ENCODE results near the gene DIS3L2.

DIS3L2 gene

DNA sequence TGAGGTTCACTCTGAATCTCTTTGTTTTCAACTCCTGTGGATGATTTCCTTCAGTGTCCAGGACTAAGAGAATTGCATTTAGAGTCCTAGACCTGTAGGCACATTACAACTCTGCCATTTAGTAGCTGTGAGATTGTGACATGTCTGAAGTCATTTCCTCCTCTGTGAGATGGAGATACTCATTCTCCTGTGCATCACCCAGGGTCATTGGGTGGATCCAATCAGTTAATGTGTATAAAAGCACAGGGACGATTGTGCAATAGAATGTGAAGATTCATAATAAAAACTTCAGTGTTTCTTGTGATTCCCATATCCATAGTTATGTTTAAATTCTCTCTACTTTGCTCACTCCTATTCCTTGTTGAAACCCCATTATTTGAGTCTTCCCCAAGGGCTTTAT, 113.6 kb downstream of the DIS3L2 start:
- no peaks in the 10 kb centered on the region for H3K27me3 ChIP-seq (ENCODE audit: control insufficient read depth in 5 of 5, insufficient read depth in 4 of 5, low read length in 5 of 5)
- H3K4me1 ChIP-seq (ENCODE audit: control insufficient read depth in 5 of 5, insufficient read depth in 5 of 5, low read length in 5 of 5) = peaks cover 0 to 16% (median 0%) of the 10 kb centered on the region in 5 donors
- H3K4me3 ChIP-seq (ENCODE audit: low read depth in 1 of 5, low read length in 5 of 5) = no peak overlapping the region
- H3K36me3 ChIP-seq (ENCODE audit: control insufficient read depth in 5 of 5, insufficient read depth in 5 of 5, low read length in 5 of 5) = no peaks in the 10 kb centered on the region
- H3K27ac ChIP-seq (ENCODE audit: low read depth, low read length) = no peak overlapping the region
- H3K9ac ChIP-seq (ENCODE audit: low read length in 5 of 5) = no peak overlapping the region
- no peaks in the 10 kb centered on the region for H3K9me3 ChIP-seq (ENCODE audit: control insufficient read depth in 5 of 5, low read length in 5 of 5)

DNA sequence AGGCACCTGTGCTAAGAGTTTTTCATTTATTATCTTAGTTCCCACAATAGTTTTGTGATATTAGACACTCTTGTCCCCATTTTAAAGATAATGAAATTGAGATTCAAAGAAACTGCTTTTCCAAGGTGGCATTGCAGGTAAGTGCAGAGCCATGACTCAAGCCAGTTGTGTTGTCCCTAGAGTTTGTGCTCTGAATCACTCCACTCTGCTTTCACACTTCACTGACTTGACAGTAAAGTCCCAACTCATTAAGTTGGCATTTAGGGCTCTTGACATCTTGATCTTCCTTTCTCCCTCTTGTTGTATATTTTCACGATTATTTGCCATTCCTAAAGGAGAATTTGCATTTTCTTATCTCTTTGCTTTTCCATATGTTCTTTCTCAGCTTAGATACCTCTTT, 114.3 kb downstream of the DIS3L2 start:
- Histone ChIP-seq H3K9me3 (ENCODE audit: control insufficient read depth in 5 of 5, low read length in 5 of 5) (no peaks in the 10 kb centered on the region), H3K4me3 (ENCODE audit: low read depth in 1 of 5, low read length in 5 of 5) (no peak overlapping the region), H3K4me1 (ENCODE audit: control insufficient read depth in 5 of 5, insufficient read depth in 5 of 5, low read length in 5 of 5) (peaks cover 0 to 16% (median 0%) of the 10 kb centered on the region in 5 donors), H3K27me3 (ENCODE audit: control insufficient read depth in 5 of 5, insufficient read depth in 4 of 5, low read length in 5 of 5) (no peaks in the 10 kb centered on the region), H3K36me3 (ENCODE audit: control insufficient read depth in 5 of 5, insufficient read depth in 5 of 5, low read length in 5 of 5) (no peaks in the 10 kb centered on the region), H3K27ac (ENCODE audit: low read depth, low read length) (no peak overlapping the region), H3K9ac (ENCODE audit: low read length in 5 of 5) (no peak overlapping the region)

DNA sequence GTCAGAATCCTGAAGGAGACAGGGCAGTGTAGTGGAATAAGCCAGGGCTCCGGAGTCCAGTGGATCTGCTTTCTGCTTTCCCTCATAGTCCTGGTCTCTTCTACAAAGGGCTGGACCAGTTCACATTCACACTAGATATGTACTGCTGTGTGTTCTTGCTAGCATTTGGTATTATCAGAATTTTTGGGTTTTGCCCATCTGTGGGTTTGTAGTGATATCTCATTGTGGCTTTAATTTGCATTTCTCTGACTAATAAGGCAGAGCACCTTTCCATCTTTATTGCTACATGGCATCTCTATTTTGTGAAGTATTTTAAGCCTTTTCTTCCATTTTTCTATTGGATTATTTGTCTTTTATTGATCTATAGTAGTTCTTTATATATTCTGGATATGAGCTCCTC, 114.8 kb downstream of the DIS3L2 start:
- no peak overlapping the region for H3K4me3 ChIP-seq (ENCODE audit: low read depth in 1 of 5, low read length in 5 of 5)
- no peaks in the 10 kb centered on the region for H3K27me3 ChIP-seq (ENCODE audit: control insufficient read depth in 5 of 5, insufficient read depth in 4 of 5, low read length in 5 of 5)
- H3K9me3 ChIP-seq (ENCODE audit: control insufficient read depth in 5 of 5, low read length in 5 of 5) = no peaks in the 10 kb centered on the region
- no peaks in the 10 kb centered on the region for H3K36me3 ChIP-seq (ENCODE audit: control insufficient read depth in 5 of 5, insufficient read depth in 5 of 5, low read length in 5 of 5)
- no peak overlapping the region for H3K9ac ChIP-seq (ENCODE audit: low read length in 5 of 5)
- H3K4me1 ChIP-seq (ENCODE audit: control insufficient read depth in 5 of 5, insufficient read depth in 5 of 5, low read length in 5 of 5) = peaks cover 0 to 16% (median 0%) of the 10 kb centered on the region in 5 donors
- H3K27ac ChIP-seq (ENCODE audit: low read depth, low read length) = no peak overlapping the region

DNA sequence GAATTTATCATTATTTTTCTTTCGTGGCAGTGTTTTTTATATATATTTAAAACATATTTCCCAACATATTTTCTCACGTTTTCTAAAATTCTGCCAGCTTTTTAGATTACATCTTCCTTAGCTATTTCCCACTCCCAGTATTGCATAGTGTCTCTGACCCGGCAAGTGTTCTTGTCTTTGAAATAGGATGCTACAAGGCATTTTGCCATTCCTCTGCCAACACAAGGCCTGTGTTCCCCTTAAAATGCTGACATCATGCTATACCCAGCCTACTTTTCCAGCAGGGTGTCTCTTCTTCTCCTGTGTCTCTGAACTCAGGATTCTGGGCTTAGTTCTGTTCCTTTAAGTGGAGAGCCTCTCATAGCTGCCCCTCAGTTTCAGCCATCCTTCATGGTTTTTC, 115.2 kb downstream of the DIS3L2 start:
- no peaks in the 10 kb centered on the region for H3K27me3 ChIP-seq (ENCODE audit: control insufficient read depth in 5 of 5, insufficient read depth in 4 of 5, low read length in 5 of 5)
- H3K27ac ChIP-seq (ENCODE audit: low read depth, low read length) = no peak overlapping the region
- H3K9me3 ChIP-seq (ENCODE audit: control insufficient read depth in 5 of 5, low read length in 5 of 5) = no peaks in the 10 kb centered on the region
- H3K36me3 ChIP-seq (ENCODE audit: control insufficient read depth in 5 of 5, insufficient read depth in 5 of 5, low read length in 5 of 5) = no peaks in the 10 kb centered on the region
- no peak overlapping the region for H3K9ac ChIP-seq (ENCODE audit: low read length in 5 of 5)
- H3K4me1 ChIP-seq (ENCODE audit: control insufficient read depth in 5 of 5, insufficient read depth in 5 of 5, low read length in 5 of 5) = peaks cover 0 to 16% (median 0%) of the 10 kb centered on the region in 5 donors
- no peak overlapping the region for H3K4me3 ChIP-seq (ENCODE audit: low read depth in 1 of 5, low read length in 5 of 5)

DNA sequence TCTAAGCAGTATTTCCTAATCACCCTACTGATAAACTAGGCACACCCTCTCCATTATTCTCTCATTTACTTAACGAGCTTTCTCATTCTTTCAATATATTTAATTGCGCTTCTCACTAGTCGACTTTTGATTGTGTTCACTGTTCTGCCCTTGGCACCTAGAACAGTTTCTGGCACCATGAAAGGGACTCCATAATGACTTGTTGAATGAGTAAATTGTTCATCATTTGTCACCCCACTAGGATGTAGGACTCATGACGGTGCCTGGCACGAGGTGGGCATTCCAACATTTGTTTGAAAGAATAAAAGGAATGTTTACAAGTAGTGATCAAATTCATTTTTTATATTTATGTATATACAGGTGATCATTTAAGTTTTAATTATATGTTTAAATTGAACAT, 123.7 kb downstream of the DIS3L2 start:
- H3K9ac ChIP-seq (ENCODE audit: low read length in 5 of 5) = no peak overlapping the region
- H3K4me3 ChIP-seq (ENCODE audit: low read depth in 1 of 5, low read length in 5 of 5) = no peak overlapping the region
- peaks cover 3 to 10% (median 9%) of the 10 kb centered on the region in 5 donors for H3K36me3 ChIP-seq (ENCODE audit: control insufficient read depth in 5 of 5, insufficient read depth in 5 of 5, low read length in 5 of 5)
- no peaks in the 10 kb centered on the region for H3K4me1 ChIP-seq (ENCODE audit: control insufficient read depth in 5 of 5, insufficient read depth in 5 of 5, low read length in 5 of 5)
- H3K27me3 ChIP-seq (ENCODE audit: control insufficient read depth in 5 of 5, insufficient read depth in 4 of 5, low read length in 5 of 5) = no peaks in the 10 kb centered on the region
- H3K9me3 ChIP-seq (ENCODE audit: control insufficient read depth in 5 of 5, low read length in 5 of 5) = peaks cover 0 to 3% (median 0%) of the 10 kb centered on the region in 5 donors
- no peak overlapping the region for H3K27ac ChIP-seq (ENCODE audit: low read depth, low read length)

DNA sequence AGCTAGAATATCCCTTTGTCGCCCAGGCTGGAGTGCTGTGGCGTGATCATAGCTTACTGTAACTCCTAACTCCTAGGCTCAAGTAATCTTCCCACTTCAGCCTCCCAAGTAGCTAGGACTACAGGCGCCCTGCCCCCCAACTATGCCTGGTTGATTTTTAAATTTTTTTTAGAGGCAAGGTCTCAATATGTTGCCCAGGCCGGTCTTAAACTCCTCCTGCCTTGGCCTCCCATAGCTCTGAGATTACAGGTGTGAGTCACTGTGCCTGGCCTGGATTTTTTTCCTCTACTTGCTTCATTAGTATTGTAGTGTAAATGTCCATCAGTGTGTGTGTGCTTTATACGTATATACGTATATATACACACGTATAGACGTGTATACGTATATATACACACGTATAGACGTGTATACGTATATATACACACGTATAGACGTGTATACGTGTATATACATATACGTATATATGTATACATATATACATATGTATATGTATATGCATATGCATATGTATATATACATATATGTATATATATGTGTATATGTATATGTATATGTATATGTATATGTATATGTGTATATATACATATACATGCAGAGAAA, 124.4 kb downstream of the DIS3L2 start:
- Histone ChIP-seq H3K27me3 (ENCODE audit: control insufficient read depth in 5 of 5, insufficient read depth in 4 of 5, low read length in 5 of 5) (no peaks in the 10 kb centered on the region), H3K9ac (ENCODE audit: low read length in 5 of 5) (no peak overlapping the region), H3K4me3 (ENCODE audit: low read depth in 1 of 5, low read length in 5 of 5) (no peak overlapping the region), H3K9me3 (ENCODE audit: control insufficient read depth in 5 of 5, low read length in 5 of 5) (peaks cover 0 to 3% (median 0%) of the 10 kb centered on the region in 5 donors), H3K27ac (ENCODE audit: low read depth, low read length) (no peak overlapping the region), H3K36me3 (ENCODE audit: control insufficient read depth in 5 of 5, insufficient read depth in 5 of 5, low read length in 5 of 5) (peaks cover 3 to 11% (median 9%) of the 10 kb centered on the region in 5 donors), H3K4me1 (ENCODE audit: control insufficient read depth in 5 of 5, insufficient read depth in 5 of 5, low read length in 5 of 5) (no peaks in the 10 kb centered on the region)

DNA sequence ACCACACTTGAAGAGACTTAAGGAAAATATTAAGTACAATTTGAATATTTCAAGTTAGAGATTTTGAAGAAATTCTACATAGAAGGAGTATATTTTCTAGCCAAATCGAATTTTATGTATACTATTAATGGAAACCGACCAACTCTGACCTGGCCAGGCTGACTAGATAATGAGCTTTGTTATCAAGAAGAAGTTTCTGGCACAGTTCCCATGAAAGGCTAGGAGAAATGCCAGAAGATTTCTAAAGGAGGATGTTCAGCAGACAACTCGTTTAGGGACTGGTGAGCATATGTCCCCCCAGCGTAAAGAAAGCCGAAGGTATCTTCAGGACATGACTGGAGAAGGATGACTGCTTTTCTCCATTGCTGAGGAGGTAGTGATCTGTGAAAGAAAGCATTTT, 127.3 kb downstream of the DIS3L2 start:
- no peaks in the 10 kb centered on the region for H3K27me3 ChIP-seq (ENCODE audit: control insufficient read depth in 5 of 5, insufficient read depth in 4 of 5, low read length in 5 of 5)
- H3K9ac ChIP-seq (ENCODE audit: low read length in 5 of 5) = no peak overlapping the region
- no peaks in the 10 kb centered on the region for H3K4me1 ChIP-seq (ENCODE audit: control insufficient read depth in 5 of 5, insufficient read depth in 5 of 5, low read length in 5 of 5)
- H3K4me3 ChIP-seq (ENCODE audit: low read depth in 1 of 5, low read length in 5 of 5) = no peak overlapping the region
- no peak overlapping the region for H3K27ac ChIP-seq (ENCODE audit: low read depth, low read length)
- peaks cover 3 to 11% (median 9%) of the 10 kb centered on the region in 5 donors for H3K36me3 ChIP-seq (ENCODE audit: control insufficient read depth in 5 of 5, insufficient read depth in 5 of 5, low read length in 5 of 5)
- peaks cover 0 to 3% (median 0%) of the 10 kb centered on the region in 5 donors for H3K9me3 ChIP-seq (ENCODE audit: control insufficient read depth in 5 of 5, low read length in 5 of 5)

DNA sequence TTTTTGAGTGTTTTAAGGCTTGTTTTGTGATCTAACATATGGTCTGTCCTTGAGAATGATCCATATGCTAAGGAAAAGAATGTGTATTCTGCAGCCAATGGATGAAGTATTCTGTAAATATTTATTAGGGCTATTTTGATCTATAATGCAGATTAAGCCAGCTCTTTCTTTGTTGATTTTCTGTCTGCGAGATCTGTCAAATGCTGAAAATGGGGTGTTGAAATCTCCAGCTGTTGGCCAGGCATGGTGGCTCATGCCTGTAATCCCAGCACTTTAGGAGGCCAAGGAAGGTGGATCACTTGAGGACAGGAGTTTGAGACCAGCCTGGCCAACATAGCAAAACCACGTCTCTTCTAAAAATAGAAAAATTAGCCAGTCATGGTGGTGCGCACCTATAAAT, 132.7 kb downstream of the DIS3L2 start:
- no peaks in the 10 kb centered on the region for H3K27me3 ChIP-seq (ENCODE audit: control insufficient read depth in 5 of 5, insufficient read depth in 4 of 5, low read length in 5 of 5)
- H3K4me1 ChIP-seq (ENCODE audit: control insufficient read depth in 5 of 5, insufficient read depth in 5 of 5, low read length in 5 of 5) = no peaks in the 10 kb centered on the region
- no peak overlapping the region for H3K27ac ChIP-seq (ENCODE audit: low read depth, low read length)
- no peak overlapping the region for H3K9ac ChIP-seq (ENCODE audit: low read length in 5 of 5)
- no peak overlapping the region for H3K4me3 ChIP-seq (ENCODE audit: low read depth in 1 of 5, low read length in 5 of 5)
- H3K9me3 ChIP-seq (ENCODE audit: control insufficient read depth in 5 of 5, low read length in 5 of 5) = peaks cover 0 to 23% (median 6%) of the 10 kb centered on the region in 5 donors
- peaks cover 9 to 15% (median 12%) of the 10 kb centered on the region in 5 donors for H3K36me3 ChIP-seq (ENCODE audit: control insufficient read depth in 5 of 5, insufficient read depth in 5 of 5, low read length in 5 of 5)

DNA sequence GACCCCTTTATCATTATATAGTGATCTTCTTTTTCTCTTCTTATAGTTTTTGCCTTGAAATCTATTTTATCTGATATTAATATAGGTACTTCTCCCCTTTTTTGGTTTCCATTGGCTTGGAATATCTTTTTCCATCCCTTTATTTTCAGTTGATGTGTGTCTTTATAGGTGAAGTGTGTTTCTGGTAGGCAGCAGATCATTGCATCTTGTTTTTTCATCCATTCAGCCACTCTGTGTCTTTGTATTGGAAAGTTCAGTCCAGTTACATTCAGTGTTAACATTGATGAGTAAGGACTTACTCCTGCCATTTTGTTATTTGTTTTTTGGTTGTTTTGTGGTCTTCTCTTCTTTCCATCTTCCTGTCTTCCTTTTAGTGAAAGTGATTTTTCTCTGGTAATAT, 133.4 kb downstream of the DIS3L2 start:
- Histone ChIP-seq H3K27ac (ENCODE audit: low read depth, low read length) (no peak overlapping the region), H3K9ac (ENCODE audit: low read length in 5 of 5) (no peak overlapping the region), H3K36me3 (ENCODE audit: control insufficient read depth in 5 of 5, insufficient read depth in 5 of 5, low read length in 5 of 5) (peaks cover 4 to 14% (median 11%) of the 10 kb centered on the region in 5 donors), H3K4me3 (ENCODE audit: low read depth in 1 of 5, low read length in 5 of 5) (no peak overlapping the region), H3K27me3 (ENCODE audit: control insufficient read depth in 5 of 5, insufficient read depth in 4 of 5, low read length in 5 of 5) (no peaks in the 10 kb centered on the region), H3K4me1 (ENCODE audit: control insufficient read depth in 5 of 5, insufficient read depth in 5 of 5, low read length in 5 of 5) (no peaks in the 10 kb centered on the region), H3K9me3 (ENCODE audit: control insufficient read depth in 5 of 5, low read length in 5 of 5) (peaks cover 0 to 23% (median 6%) of the 10 kb centered on the region in 5 donors)

DNA sequence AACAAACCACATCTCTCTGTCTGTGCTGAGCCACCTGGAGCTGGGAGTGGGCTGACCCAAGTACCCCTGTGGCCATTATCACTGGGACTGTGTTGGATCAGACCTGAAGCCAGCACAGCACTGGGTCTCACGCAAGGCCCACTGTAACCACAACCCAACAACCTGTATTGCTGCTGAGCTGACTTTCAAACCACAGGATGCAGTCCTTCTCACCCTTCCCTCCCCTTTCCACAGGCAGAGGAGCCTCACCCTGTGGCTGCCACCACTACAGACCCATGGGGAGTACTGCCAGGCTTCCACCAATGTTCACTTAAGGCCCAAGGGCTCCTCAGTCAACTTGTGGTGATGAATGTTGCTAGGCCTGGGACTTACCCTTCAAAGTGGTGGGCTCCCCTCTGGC, 135.7 kb downstream of the DIS3L2 start:
- Histone ChIP-seq H3K27ac (ENCODE audit: low read depth, low read length) (no peak overlapping the region), H3K9me3 (ENCODE audit: control insufficient read depth in 5 of 5, low read length in 5 of 5) (peaks cover 0 to 19% (median 3%) of the 10 kb centered on the region in 5 donors), H3K4me1 (ENCODE audit: control insufficient read depth in 5 of 5, insufficient read depth in 5 of 5, low read length in 5 of 5) (no peaks in the 10 kb centered on the region), H3K36me3 (ENCODE audit: control insufficient read depth in 5 of 5, insufficient read depth in 5 of 5, low read length in 5 of 5) (peaks cover 4 to 12% (median 10%) of the 10 kb centered on the region in 5 donors), H3K9ac (ENCODE audit: low read length in 5 of 5) (no peak overlapping the region), H3K27me3 (ENCODE audit: control insufficient read depth in 5 of 5, insufficient read depth in 4 of 5, low read length in 5 of 5) (no peaks in the 10 kb centered on the region), H3K4me3 (ENCODE audit: low read depth in 1 of 5, low read length in 5 of 5) (no peak overlapping the region)

Data from subcutaneous abdominal adipose tissue (tissue), 5 donors.